Smooth muscle cell (in vitro differentiated cells): ENCODE data around the gene CTSZ. TPM values are rescaled to one million over a fixed set of nuclear protein-coding genes. Genes with fewer than 3 reads are reported as not detected.
"Not testable (repeated sequence)": the region's sequence is repeated elsewhere in the genome, so short reads cannot be mapped to it uniquely, and the experiment has no call there.

Experiments used
- DNase-seq: peaks from one replicate; lab custom pipeline; 2025; ENCODE audit not compliant: unreplicated experiment; lab: John Stamatoyannopoulos, UW
- H2AFZ ChIP-seq: fragments of 200-600 bp; sonication (generic); 2 replicates; pipeline ENCODE4 v1.6.0; 2016; ENCODE audit warnings: antibody characterized with exemption, low read depth, mild to moderate bottlenecking
- H3F3A ChIP-seq: fragments of 200-600 bp; sonication (generic); 2 replicates; pipeline ENCODE4 v1.6.0; 2017; ENCODE audit warnings: antibody characterized with exemption, low read depth
- H3K27ac ChIP-seq: fragments of 200-600 bp; sonication (generic); 2 replicates; pipeline ENCODE4 v1.5.1; 2016; ENCODE audit warnings: low read depth, mild to moderate bottlenecking
- H3K27me3 ChIP-seq: fragments of 200-600 bp; sonication (generic); 2 replicates; pipeline ENCODE4 v1.6.1; 2016; ENCODE audit warnings: low read depth, mild to moderate bottlenecking
- H3K36me3 ChIP-seq: fragments of 200-600 bp; sonication (generic); 2 replicates; pipeline ENCODE4 v1.5.1; 2016; ENCODE audit warnings: low read depth
- H3K4me1 ChIP-seq: fragments of 200-600 bp; sonication (generic); 2 replicates; pipeline ENCODE4 v1.5.1; 2016; ENCODE audit warnings: low read depth
- H3K4me2 ChIP-seq: fragments of 200-600 bp; sonication (generic); 2 replicates; pipeline ENCODE4 v1.6.0; 2016; ENCODE audit warnings: mild to moderate bottlenecking
- H3K4me3 ChIP-seq: fragments of 200-600 bp; sonication (generic); 2 replicates; pipeline ENCODE4 v1.5.1; 2016; ENCODE audit warnings: mild to moderate bottlenecking
- H3K79me2 ChIP-seq: fragments of 200-600 bp; sonication (generic); 2 replicates; pipeline ENCODE4 v1.6.0; 2016; ENCODE audit warnings: low read depth, mild to moderate bottlenecking
- H3K9ac ChIP-seq: fragments of 200-600 bp; sonication (generic); 2 replicates; pipeline ENCODE4 v1.6.0; 2016; ENCODE audit warnings: low read depth
- H3K9me3 ChIP-seq: fragments of 200-600 bp; sonication (generic); replicated peaks from 2 replicates; pipeline ENCODE4 v1.5.1; 2016; ENCODE audit warnings: low read depth
- H4K20me1 ChIP-seq: fragments of 200-600 bp; sonication (generic); 2 replicates; pipeline ENCODE4 v1.6.0; 2016; ENCODE audit warnings: low read depth
- CTCF ChIP-seq: fragments of 200-600 bp; sonication (generic); IDR thresholded peaks from 2 replicates; pipeline ENCODE4 v1.5.1; 2017; ENCODE audit warnings: borderline replicate concordance, mild to moderate bottlenecking, antibody characterized with exemption; ENCODE audit not compliant: insufficient read depth, poor library complexity, severe bottlenecking
- WGBS: methylation state at CpG from one replicate; pipeline ENCODE4 v1.1.7; 2016; ENCODE audit warnings: low lambda C conversion rate; 5-methylcytosine and 5-hydroxymethylcytosine counted together
- polyA plus RNA-seq: library from polyadenylated mRNA; unstranded; fragments of >200 nt; fragmentation: Nextera tagmentation; extraction: Ambion mirVana; gene quantifications from 2 replicates; pipeline ENCODE4 v1.2.1, GENCODE V29; 2016
- total RNA-seq: library from RNA; depleted of rRNA; stranded (reverse); fragments of >200 nt; gene quantifications from 2 replicates; pipeline ENCODE4 v1.2.3, GENCODE V29; 2014

The CTSZ gene
- total and polyA plus RNA-seq, 2 experiments from 2014 or later: 12.7 to 151 TPM

- WGBS: 95% methylated on average over 5 of the region's 5 CpGs
- no peaks in the 10 kb centered on the region for H3K27me3 ChIP-seq
- H3K27ac ChIP-seq: no peak overlapping the region
- H3K4me2 ChIP-seq: no peak overlapping the region
- no peak for TF ChIP-seq CTCF
- peaks cover 45% of the 10 kb centered on the region for H3K79me2 ChIP-seq
- no peak overlapping the region for H3K9ac ChIP-seq
- H3K9me3 ChIP-seq: no peaks in the 10 kb centered on the region
- DNase-seq: no peak
- no peaks in the 10 kb centered on the region for H3K4me1 ChIP-seq
- H3F3A ChIP-seq: no peaks in the 10 kb centered on the region
- peaks cover 8% of the 10 kb centered on the region for H3K36me3 ChIP-seq
- H2AFZ ChIP-seq: no peak overlapping the region
- H4K20me1 ChIP-seq: peaks cover 26% of the 10 kb centered on the region
- H3K4me3 ChIP-seq: no peak overlapping the region
Observed at GRCh38 chr20:58985656-58986055, 21.4 kb downstream of the CTSZ start.

- H3K27ac ChIP-seq: no peak overlapping the region
Observed at GRCh38 chr20:58984691-58985090, 22.4 kb downstream of the CTSZ start.

GRCh38 chr20:58983115-58983468 lies 24.0 kb downstream of the CTSZ start:
- not testable (repeated sequence) for H3K9me3 ChIP-seq, H3K4me2 ChIP-seq, H3K4me3 ChIP-seq, H2AFZ ChIP-seq, DNase-seq, H3K27me3 ChIP-seq, H3K36me3 ChIP-seq, H3F3A ChIP-seq, H3K27ac ChIP-seq, H3K4me1 ChIP-seq, H3K9ac ChIP-seq
- peaks cover 26% of the 10 kb centered on the region for H4K20me1 ChIP-seq
- H3K79me2 ChIP-seq: peaks cover 45% of the 10 kb centered on the region
- 98% methylated on average over 12 of the region's 12 CpGs for WGBS

More at GRCh38 chr20:58984691-58985090, 22.4 kb downstream of the CTSZ start:
- no peak for DNase-seq
- Histone ChIP-seq H3K27me3 (no peaks in the 10 kb centered on the region), H3K4me1 (no peaks in the 10 kb centered on the region), H3K36me3 (peaks cover 8% of the 10 kb centered on the region), H4K20me1 (peaks cover 26% of the 10 kb centered on the region), H3K9ac (no peak overlapping the region), H2AFZ (no peak overlapping the region), H3K4me2 (no peak overlapping the region), H3K4me3 (no peak overlapping the region), H3F3A (no peaks in the 10 kb centered on the region), H3K9me3 (no peaks in the 10 kb centered on the region), H3K79me2 (peaks cover 45% of the 10 kb centered on the region)
- WGBS: 90% methylated on average over 6 of the region's 6 CpGs
- TF ChIP-seq CTCF: no peak

- no peaks in the 10 kb centered on the region for H3K9me3 ChIP-seq
- H3K4me2 ChIP-seq: peak overlapping the region; percentile 82
- no peak for TF ChIP-seq CTCF
- no peak overlapping the region for H3K9ac ChIP-seq
- H2AFZ ChIP-seq: no peak overlapping the region
- H3K79me2 ChIP-seq: peaks cover 45% of the 10 kb centered on the region
- 95% methylated on average over 12 of the region's 12 CpGs for WGBS
- H3K27me3 ChIP-seq: no peaks in the 10 kb centered on the region
- no peak for DNase-seq
- H3K36me3 ChIP-seq: peaks cover 3% of the 10 kb centered on the region
- H4K20me1 ChIP-seq: peaks cover 26% of the 10 kb centered on the region
- peak overlapping the region; percentile 95 for H3K4me3 ChIP-seq
- no peaks in the 10 kb centered on the region for H3F3A ChIP-seq
- H3K4me1 ChIP-seq: no peaks in the 10 kb centered on the region
- H3K27ac ChIP-seq: no peak overlapping the region
Observed at GRCh38 chr20:58982406-58983114, 24.5 kb downstream of the CTSZ start.
